A673 (cell line): ENCODE data around the gene CCDC87. TPM values are rescaled to one million over a fixed set of nuclear protein-coding genes. Genes with fewer than 3 reads are reported as not detected.

Experiments used
- total RNA-seq: library from RNA; stranded (reverse); gene quantifications from 2 replicates; pipeline ENCODE4 v1.2.3, GENCODE V29; 2021

CCDC87 gene
- total RNA-seq, 1 experiment from 2014 or later: 0.90 TPM

Other genes starting within 250 kb of the CCDC87 start
- 76.8 and 93.5 TPM in 2 replicates for gene BRMS1, start 248.0 kb downstream of the CCDC87 start, total RNA-seq
- gene B4GAT1, start 245.4 kb downstream of the CCDC87 start, total RNA-seq: 47.1 and 53.6 TPM in 2 replicates
- gene SLC29A2, start 221.3 kb downstream of the CCDC87 start, total RNA-seq: 60.4 and 62.4 TPM in 2 replicates
- not detected in 2 replicates for gene NPAS4, start 172.0 kb downstream of the CCDC87 start, total RNA-seq
- 96.5 and 97.9 TPM in 2 replicates for gene MRPL11, start 154.2 kb downstream of the CCDC87 start, total RNA-seq
- 15.4 and 18.5 TPM in 2 replicates for gene PELI3, start 126.2 kb downstream of the CCDC87 start, total RNA-seq
- 83.3 and 93.3 TPM in 2 replicates for gene DPP3, start 112.6 kb downstream of the CCDC87 start, total RNA-seq
- 40.5 and 48.4 TPM in 2 replicates for gene BBS1, start 82.4 kb downstream of the CCDC87 start, total RNA-seq
- gene ZDHHC24, start 47.0 kb downstream of the CCDC87 start, total RNA-seq: 9.7 and 12.2 TPM in 2 replicates
- gene ACTN3, start 46.2 kb downstream of the CCDC87 start, total RNA-seq: not detected in 2 replicates
- 3.7 and 6.9 TPM in 2 replicates for gene CTSF, start 24.5 kb downstream of the CCDC87 start, total RNA-seq
- 43.8 and 56.8 TPM in 2 replicates for gene CCS, start 122 bp upstream of the CCDC87 start, total RNA-seq
- gene RBM14, start 23.6 kb upstream of the CCDC87 start, total RNA-seq: 152 and 162 TPM in 2 replicates
- gene RBM4, start 45.6 kb upstream of the CCDC87 start, total RNA-seq: 238 and 245 TPM in 2 replicates
- gene RBM4B, start 84.8 kb upstream of the CCDC87 start, total RNA-seq: 35.0 and 40.5 TPM in 2 replicates
- gene SPTBN2, start 136.2 kb upstream of the CCDC87 start, total RNA-seq: 21.1 and 34.4 TPM in 2 replicates